ENCODE results near the gene TUBB1. TPM values are rescaled to one million over a fixed set of nuclear protein-coding genes. Genes with fewer than 3 reads are reported as not detected.

Gene TUBB1
- total and polyA plus RNA-seq, 2 of the 13 experiments (the other 11 are each of a cell fraction or from before 2014, with no cell fraction given): 0.11 to 57.6 TPM

DNA sequence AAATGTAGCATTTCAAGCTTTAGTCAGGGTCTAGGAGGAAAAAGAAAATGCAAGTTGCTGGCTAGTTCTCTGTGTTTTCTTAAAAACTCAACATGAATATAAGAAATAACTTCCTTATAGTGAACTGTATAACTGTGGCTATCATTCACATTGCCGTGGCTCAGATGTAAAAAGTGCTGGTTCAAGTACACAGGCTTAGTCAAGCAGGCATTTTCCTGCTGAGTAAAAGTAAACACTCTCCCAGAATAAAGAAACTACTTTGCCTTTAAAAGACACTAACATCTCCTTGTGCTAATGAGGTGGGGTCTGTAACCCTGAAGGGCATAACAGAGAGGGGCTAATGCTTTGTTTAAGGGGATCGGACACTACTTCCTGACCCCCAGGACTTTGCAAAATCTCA, 9.6 kb downstream of the TUBB1 start (continued):
- TF ChIP-seq, protein P1, sequence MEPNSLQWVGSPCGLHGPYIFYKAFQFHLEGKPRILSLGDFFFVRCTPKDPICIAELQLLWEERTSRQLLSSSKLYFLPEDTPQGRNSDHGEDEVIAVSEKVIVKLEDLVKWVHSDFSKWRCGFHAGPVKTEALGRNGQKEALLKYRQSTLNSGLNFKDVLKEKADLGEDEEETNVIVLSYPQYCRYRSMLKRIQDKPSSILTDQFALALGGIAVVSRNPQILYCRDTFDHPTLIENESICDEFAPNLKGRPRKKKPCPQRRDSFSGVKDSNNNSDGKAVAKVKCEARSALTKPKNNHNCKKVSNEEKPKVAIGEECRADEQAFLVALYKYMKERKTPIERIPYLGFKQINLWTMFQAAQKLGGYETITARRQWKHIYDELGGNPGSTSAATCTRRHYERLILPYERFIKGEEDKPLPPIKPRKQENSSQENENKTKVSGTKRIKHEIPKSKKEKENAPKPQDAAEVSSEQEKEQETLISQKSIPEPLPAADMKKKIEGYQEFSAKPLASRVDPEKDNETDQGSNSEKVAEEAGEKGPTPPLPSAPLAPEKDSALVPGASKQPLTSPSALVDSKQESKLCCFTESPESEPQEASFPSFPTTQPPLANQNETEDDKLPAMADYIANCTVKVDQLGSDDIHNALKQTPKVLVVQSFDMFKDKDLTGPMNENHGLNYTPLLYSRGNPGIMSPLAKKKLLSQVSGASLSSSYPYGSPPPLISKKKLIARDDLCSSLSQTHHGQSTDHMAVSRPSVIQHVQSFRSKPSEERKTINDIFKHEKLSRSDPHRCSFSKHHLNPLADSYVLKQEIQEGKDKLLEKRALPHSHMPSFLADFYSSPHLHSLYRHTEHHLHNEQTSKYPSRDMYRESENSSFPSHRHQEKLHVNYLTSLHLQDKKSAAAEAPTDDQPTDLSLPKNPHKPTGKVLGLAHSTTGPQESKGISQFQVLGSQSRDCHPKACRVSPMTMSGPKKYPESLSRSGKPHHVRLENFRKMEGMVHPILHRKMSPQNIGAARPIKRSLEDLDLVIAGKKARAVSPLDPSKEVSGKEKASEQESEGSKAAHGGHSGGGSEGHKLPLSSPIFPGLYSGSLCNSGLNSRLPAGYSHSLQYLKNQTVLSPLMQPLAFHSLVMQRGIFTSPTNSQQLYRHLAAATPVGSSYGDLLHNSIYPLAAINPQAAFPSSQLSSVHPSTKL (CRISPR knock-in tag; IDR thresholded peaks at IDR 0.05): 0 out of 2 replicates have a peak, but pooled peaks have one; percentile 37
- TF ChIP-seq FOSL2 (CRISPR knock-in tag; IDR thresholded peaks at IDR 0.05) (0 out of 2 replicates have a peak, but pooled peaks have one; percentile 14), RXRB (CRISPR knock-in tag; IDR thresholded peaks at IDR 0.05; ENCODE audit: borderline replicate concordance) (0 out of 2 replicates have a peak, but pooled peaks have one; percentile 28), NR2C2 (CRISPR knock-in tag; IDR thresholded peaks at IDR 0.05; ENCODE audit: borderline replicate concordance) (no peak), FOXP1 (IDR thresholded peaks at IDR 0.05) (no peak), FOXP1 (CRISPR knock-in tag; IDR thresholded peaks at IDR 0.05) (0 out of 2 replicates have a peak, but pooled peaks have one; percentile 40), JUND (CRISPR knock-in tag; IDR thresholded peaks at IDR 0.05) (no peak), ZNF407 (CRISPR knock-in tag; IDR thresholded peaks at IDR 0.05; ENCODE audit: not compliant biosample characterization) (no peak), SRF (IDR thresholded peaks at IDR 0.05; ENCODE audit: low read depth, low read length) (no peak), FOXK1 (CRISPR knock-in tag; IDR thresholded peaks at IDR 0.05; ENCODE audit: borderline replicate concordance, low read depth) (peak; percentile 26; the same call in 1 of the 2 replicates)
- TF ChIP-seq, protein P2, sequence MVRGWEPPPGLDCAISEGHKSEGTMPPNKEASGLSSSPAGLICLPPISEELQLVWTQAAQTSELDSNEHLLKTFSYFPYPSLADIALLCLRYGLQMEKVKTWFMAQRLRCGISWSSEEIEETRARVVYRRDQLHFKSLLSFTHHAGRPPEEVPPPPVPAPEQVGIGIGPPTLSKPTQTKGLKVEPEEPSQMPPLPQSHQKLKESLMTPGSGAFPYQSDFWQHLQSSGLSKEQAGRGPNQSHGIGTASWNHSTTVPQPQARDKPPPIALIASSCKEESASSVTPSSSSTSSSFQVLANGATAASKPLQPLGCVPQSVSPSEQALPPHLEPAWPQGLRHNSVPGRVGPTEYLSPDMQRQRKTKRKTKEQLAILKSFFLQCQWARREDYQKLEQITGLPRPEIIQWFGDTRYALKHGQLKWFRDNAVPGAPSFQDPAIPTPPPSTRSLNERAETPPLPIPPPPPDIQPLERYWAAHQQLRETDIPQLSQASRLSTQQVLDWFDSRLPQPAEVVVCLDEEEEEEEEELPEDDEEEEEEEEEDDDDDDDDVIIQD (CRISPR knock-in tag; IDR thresholded peaks at IDR 0.05; ENCODE audit: low read depth): peak; percentile 48; the same call in 1 of the 2 replicates
- TF ChIP-seq, protein P3, sequence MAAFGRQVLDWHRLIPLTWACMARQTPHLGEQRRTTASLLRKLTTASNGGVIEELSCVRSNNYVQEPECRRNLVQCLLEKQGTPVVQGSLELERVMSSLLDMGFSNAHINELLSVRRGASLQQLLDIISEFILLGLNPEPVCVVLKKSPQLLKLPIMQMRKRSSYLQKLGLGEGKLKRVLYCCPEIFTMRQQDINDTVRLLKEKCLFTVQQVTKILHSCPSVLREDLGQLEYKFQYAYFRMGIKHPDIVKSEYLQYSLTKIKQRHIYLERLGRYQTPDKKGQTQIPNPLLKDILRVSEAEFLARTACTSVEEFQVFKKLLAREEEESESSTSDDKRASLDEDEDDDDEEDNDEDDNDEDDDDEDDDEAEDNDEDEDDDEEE (CRISPR knock-in tag; IDR thresholded peaks at IDR 0.05): no peak
- TF ChIP-seq, protein P4, sequence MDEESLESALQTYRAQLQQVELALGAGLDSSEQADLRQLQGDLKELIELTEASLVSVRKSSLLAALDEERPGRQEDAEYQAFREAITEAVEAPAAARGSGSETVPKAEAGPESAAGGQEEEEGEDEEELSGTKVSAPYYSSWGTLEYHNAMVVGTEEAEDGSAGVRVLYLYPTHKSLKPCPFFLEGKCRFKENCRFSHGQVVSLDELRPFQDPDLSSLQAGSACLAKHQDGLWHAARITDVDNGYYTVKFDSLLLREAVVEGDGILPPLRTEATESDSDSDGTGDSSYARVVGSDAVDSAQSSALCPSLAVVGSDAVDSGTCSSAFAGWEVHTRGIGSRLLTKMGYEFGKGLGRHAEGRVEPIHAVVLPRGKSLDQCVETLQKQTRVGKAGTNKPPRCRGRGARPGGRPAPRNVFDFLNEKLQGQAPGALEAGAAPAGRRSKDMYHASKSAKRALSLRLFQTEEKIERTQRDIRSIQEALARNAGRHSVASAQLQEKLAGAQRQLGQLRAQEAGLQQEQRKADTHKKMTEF (CRISPR knock-in tag; IDR thresholded peaks at IDR 0.05): 0 out of 2 replicates have a peak, but pooled peaks have one; percentile 17
